ENCODE data around the gene MACROH2A2. TPM values are rescaled to one million over a fixed set of nuclear protein-coding genes. Genes with fewer than 3 reads are reported as not detected.

The MACROH2A2 gene
- total and polyA plus RNA-seq, 2 of the 8 experiments (the other 6 are each of a cell fraction or from before 2014, with no cell fraction given): 7.9 to 9.3 TPM

DNA sequence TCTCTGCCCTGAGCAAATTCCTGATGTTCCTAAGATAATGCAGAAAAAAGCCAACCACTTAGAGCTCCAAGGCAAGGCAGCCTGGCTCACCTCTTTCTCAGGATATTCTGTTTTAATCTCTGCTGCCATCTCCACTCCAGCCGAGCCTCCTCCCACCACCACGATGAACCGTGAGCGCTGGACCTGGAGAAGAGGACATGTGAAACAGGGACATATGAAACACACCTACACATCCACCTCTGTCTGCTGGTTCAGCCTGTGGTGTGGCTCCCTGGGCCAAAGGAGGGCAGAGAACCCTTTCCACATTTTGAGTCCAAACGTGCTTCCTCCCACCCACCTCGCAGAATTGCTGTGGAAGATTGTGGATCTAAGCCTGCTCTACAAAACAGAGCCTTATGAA, 67.8 kb downstream of the MACROH2A2 start:
- Histone ChIP-seq H3K23ac (ENCODE audit: insufficient read length) (no peak overlapping the region), H2AFZ (ENCODE audit: low read length) (no peak overlapping the region), H2BK12ac (ENCODE audit: low read depth, low read length) (no peak overlapping the region), H2BK120ac (replicated peaks; ENCODE audit: low read depth, low read length) (no peak overlapping the region), H4K5ac (ENCODE audit: insufficient read length, low read depth, low read length) (no peak overlapping the region), H2BK5ac (ENCODE audit: low read depth, low read length) (no peak overlapping the region), H3K27ac (ENCODE audit: low read depth, low read length) (no peak overlapping the region), H2BK15ac (ENCODE audit: low read length) (no peak overlapping the region), H3K4ac (replicated peaks; ENCODE audit: insufficient read length, low read depth, low read length) (no peak overlapping the region), H3K56ac (replicated peaks; ENCODE audit: insufficient read length, low read depth, low read length) (no peak overlapping the region), H3K9me3 (ENCODE audit: insufficient read depth in 2 of 2, low read depth in 1 of 2, low read length in 1 of 2) (no peaks in the 10 kb centered on the region), H4K20me1 (replicated peaks in 1 of 2; ENCODE audit: control insufficient read depth in 1 of 2, insufficient read depth in 2 of 2, low read length in 2 of 2) (no peaks in the 10 kb centered on the region), H3K4me1 (replicated peaks in 1 of 4; ENCODE audit: control insufficient read depth in 3 of 4, insufficient read depth in 4 of 4, low read length in 3 of 4) (no peaks in the 10 kb centered on the region; a peak in 1 of 7 replicates), H3K14ac (ENCODE audit: insufficient read length) (no peak overlapping the region), H4K91ac (replicated peaks; ENCODE audit: insufficient read length, low read length) (no peak overlapping the region), H3K4me2 (ENCODE audit: insufficient read depth in 1 of 2, low read depth in 2 of 2, low read length in 2 of 2) (no peak overlapping the region), H4K8ac (ENCODE audit: extremely low read depth, insufficient read depth, low read length) (no peak overlapping the region), H3K4me3 (ENCODE audit: extremely low read depth in 1 of 4, insufficient read depth in 2 of 4, low read depth in 3 of 4, low read length in 4 of 4) (no peak overlapping the region), H3K18ac (ENCODE audit: extremely low read depth, low read length) (no peak overlapping the region), H3K79me2 (ENCODE audit: control insufficient read depth in 1 of 2, insufficient read depth in 2 of 2, low read length in 2 of 2) (no peaks in the 10 kb centered on the region), H2BK20ac (ENCODE audit: low read length) (no peak overlapping the region), H2AK5ac (ENCODE audit: low read depth, low read length) (no peak overlapping the region), H3K36me3 (ENCODE audit: control insufficient read depth in 2 of 4, insufficient read depth in 4 of 4, low read length in 3 of 4) (no peaks in the 10 kb centered on the region; a peak in 1 of 8 replicates), H3K9ac (replicated peaks in 1 of 4; ENCODE audit: extremely low read depth in 1 of 4, low read depth in 3 of 4, low read length in 3 of 4) (no peak overlapping the region), H3K79me1 (ENCODE audit: low read depth, low read length) (no peaks in the 10 kb centered on the region), H3K23me2 (ENCODE audit: low read depth, low read length) (no peaks in the 10 kb centered on the region), H3K27me3 (replicated peaks in 1 of 4; ENCODE audit: control insufficient read depth in 3 of 4, extremely low read depth in 1 of 4, insufficient read depth in 3 of 4, low read length in 3 of 4) (no peaks in the 10 kb centered on the region)
- FAIRE-seq (no peak), DNase-seq (ENCODE audit: low read depth in 1 of 2, low spot score in 2 of 2) (no peak)
- 84% methylated on average over 6 of the region's 6 CpGs; no CpG with 5 or more reads in 1 of the 2 experiments for WGBS, 2 experiments (ENCODE audit: extremely low coverage in 1 of 2, insufficient coverage in 1 of 2, insufficient read length in 1 of 2, insufficient replicate concordance in 2 of 2, low coverage in 1 of 2, low lambda C conversion rate in 2 of 2, missing lambda C conversion rate in 1 of 2)
- CTCF ChIA-PET (ENCODE audit: partially characterized antibody): interaction anchor here (1.2 to 11.0 kb wide), 4 partner anchors 16 to 330 kb away, joined by 3 to 155 read pairs (median 64); partner anchors contain the start of gene TYSND1
- POLR2A ChIA-PET (ENCODE audit: partially characterized antibody): interaction anchor here (0.8 to 2.5 kb wide), 3 partner anchors 11 to 42 kb away, joined by 3 to 9 read pairs (median 3); partner anchors contain the start of gene TYSND1
- no peak for TF ChIP-seq KDM1A (IDR thresholded peaks at IDR 0.05; ENCODE audit: borderline replicate concordance, low read length)
- TF ChIP-seq KDM5A (IDR thresholded peaks at IDR 0.05; ENCODE audit: low read length): no peak
- TF ChIP-seq SIN3A (conservative IDR thresholded peaks at IDR 0.05 in 1 of 2, IDR thresholded peaks at IDR 0.05 in 1 of 2; ENCODE audit: low read depth in 1 of 2, low read length in 2 of 2): no peak
- no peak for TF ChIP-seq TAF7 (optimal IDR thresholded peaks at IDR 0.05; ENCODE audit: borderline replicate concordance, low read depth, low read length)
- TF ChIP-seq TEAD4 (IDR thresholded peaks at IDR 0.05; ENCODE audit: low read depth, low read length): no peak
- no peak for TF ChIP-seq GTF2F1 (IDR thresholded peaks at IDR 0.05; ENCODE audit: borderline replicate concordance, low read depth, low read length)
- no peak for TF ChIP-seq SUZ12 (IDR thresholded peaks at IDR 0.05; ENCODE audit: low read length)
- no peak for TF ChIP-seq GABPA (IDR thresholded peaks at IDR 0.05; ENCODE audit: borderline replicate concordance, insufficient read depth, low read length)
- TF ChIP-seq, protein P1, sequence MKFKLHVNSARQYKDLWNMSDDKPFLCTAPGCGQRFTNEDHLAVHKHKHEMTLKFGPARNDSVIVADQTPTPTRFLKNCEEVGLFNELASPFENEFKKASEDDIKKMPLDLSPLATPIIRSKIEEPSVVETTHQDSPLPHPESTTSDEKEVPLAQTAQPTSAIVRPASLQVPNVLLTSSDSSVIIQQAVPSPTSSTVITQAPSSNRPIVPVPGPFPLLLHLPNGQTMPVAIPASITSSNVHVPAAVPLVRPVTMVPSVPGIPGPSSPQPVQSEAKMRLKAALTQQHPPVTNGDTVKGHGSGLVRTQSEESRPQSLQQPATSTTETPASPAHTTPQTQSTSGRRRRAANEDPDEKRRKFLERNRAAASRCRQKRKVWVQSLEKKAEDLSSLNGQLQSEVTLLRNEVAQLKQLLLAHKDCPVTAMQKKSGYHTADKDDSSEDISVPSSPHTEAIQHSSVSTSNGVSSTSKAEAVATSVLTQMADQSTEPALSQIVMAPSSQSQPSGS (IDR thresholded peaks at IDR 0.05; ENCODE audit: low read length): no peak
